Measurements from ENCODE around the gene RUSF1.
A peak's percentile ranks its signal among the peaks of the same experiment; 100 is the strongest.
"Not testable (repeated sequence)": the region's sequence is repeated elsewhere in the genome, so short reads cannot be mapped to it uniquely, and the experiment has no call there.

The RUSF1 gene

GRCh38 chr16:31485571-31485970 lies 22.6 kb downstream of the RUSF1 start:
- no peak for DNase-seq

GRCh38 chr16:31484491-31485171 lies 23.6 kb downstream of the RUSF1 start:
- DNase-seq: no peak

GRCh38 chr16:31484048-31484447 lies 24.1 kb downstream of the RUSF1 start:
- DNase-seq: not testable (repeated sequence)

GRCh38 chr16:31483081-31483480 lies 25.1 kb downstream of the RUSF1 start, which contains the start of gene SLC5A2:
SLC5A2 (plus strand) TSS chr16:31483123; CDS start chr16:31483137, 14 bp downstream.
- DNase-seq: no peak

GRCh38 chr16:31480851-31481536 lies 27.2 kb downstream of the RUSF1 start:
- no peak for DNase-seq

GRCh38 chr16:31479751-31480150 lies 28.4 kb downstream of the RUSF1 start:
- no peak for DNase-seq

- DNase-seq: no peak
These were observed 29.2 kb downstream of the RUSF1 start for GRCh38 chr16:31478956-31479355.

- DNase-seq: no peak
These were observed 30.7 kb downstream of the RUSF1 start for GRCh38 chr16:31477220-31478216.

- DNase-seq: peak; percentile 79
These were observed 31.6 kb downstream of the RUSF1 start for GRCh38 chr16:31476303-31477219.

- no peak for DNase-seq
These were observed 32.3 kb downstream of the RUSF1 start for GRCh38 chr16:31475946-31476302.

- no peak for DNase-seq
These were observed 33.1 kb downstream of the RUSF1 start for GRCh38 chr16:31474773-31475738.

GRCh38 chr16:31474173-31474714 lies 33.9 kb downstream of the RUSF1 start:
- no peak for DNase-seq

GRCh38 chr16:31473264-31473984 lies 34.8 kb downstream of the RUSF1 start:
- DNase-seq: no peak

- DNase-seq: no peak
These were observed 35.4 kb downstream of the RUSF1 start for GRCh38 chr16:31472709-31473203.

GRCh38 chr16:31471875-31472708 lies 36.1 kb downstream of the RUSF1 start, which contains the start of gene TGFB1I1:
TGFB1I1 (plus strand) TSS chr16:31472152; CDS start chr16:31472189, 37 bp downstream.
- no peak for DNase-seq

- DNase-seq: no peak
These were observed 36.8 kb downstream of the RUSF1 start for GRCh38 chr16:31471241-31471874.

GRCh38 chr16:31470615-31471014 lies 37.6 kb downstream of the RUSF1 start:
- no peak for DNase-seq

GRCh38 chr16:31467858-31468257 lies 40.3 kb downstream of the RUSF1 start:
- no peak for DNase-seq

Measured in activated CD4-positive, alpha-beta T cell treated with anti-CD3 and anti-CD28 coated beads for 1 hour (primary cell).